Stimulated activated effector memory CD8-positive, alpha-beta T cell treated with anti-CD3 and anti-CD28 coated beads, Interleukin-12 subunit alpha, Interleukin-12 subunit beta, amount 100 ng/mL, for 72 hours (primary cell): Measurements from ENCODE around the gene COL23A1.

ENCODE experiments used
- ATAC-seq: fragments of 150-1000 bp; cut with Tn5 transposase; 2 replicates; pipeline ENCODE4 v1.10.0; 2021
- DNase-seq, 2 donors: peaks; one replicate each; pipeline ENCODE4 v3.0.0; 2021 to 2022; ENCODE audit warnings: low spot score in 2 of 2
- H3K27ac Mint-ChIP-seq: one replicate; pipeline ENCODE4 v1.8.0; 2022; ENCODE audit warnings: mild to moderate bottlenecking, mixed read lengths
- H3K36me3 Mint-ChIP-seq: one replicate; pipeline ENCODE4 v1.8.0; 2022; ENCODE audit warnings: mild to moderate bottlenecking, mixed read lengths
- H3K4me1 Mint-ChIP-seq: one replicate; pipeline ENCODE4 v1.8.0; 2022; ENCODE audit warnings: mixed read lengths
- H3K4me3 Mint-ChIP-seq: one replicate; pipeline ENCODE4 v1.8.0; 2022; ENCODE audit warnings: mild to moderate bottlenecking, mixed read lengths
- H3K9me3 Mint-ChIP-seq: one replicate; pipeline ENCODE4 v1.8.0; 2022; ENCODE audit warnings: mixed read lengths

COL23A1 gene

GRCh38 chr5:178279026-178279722 lies 311.0 kb downstream of the COL23A1 start:
- H3K4me3 Mint-ChIP-seq, result no peak overlapping the region
- H3K36me3 Mint-ChIP-seq, result no peaks in the 10 kb centered on the region
- H3K9me3 Mint-ChIP-seq, result peaks cover 6% of the 10 kb centered on the region
- H3K27ac Mint-ChIP-seq, result peak overlapping the region; percentile 83
- no peak for ATAC-seq
- no peak for DNase-seq
- H3K4me1 Mint-ChIP-seq, result peaks cover 14% of the 10 kb centered on the region

- Mint-ChIP-seq H3K4me3 (no peak overlapping the region), H3K36me3 (no peaks in the 10 kb centered on the region), H3K4me1 (peaks cover 14% of the 10 kb centered on the region), H3K27ac (no peak overlapping the region), H3K9me3 (peaks cover 4% of the 10 kb centered on the region)
- ATAC-seq (no peak), DNase-seq (no peak)
These were observed 311.7 kb downstream of the COL23A1 start for GRCh38 chr5:178278358-178279023.

- H3K9me3 Mint-ChIP-seq, result no peaks in the 10 kb centered on the region
- ATAC-seq (no peak), DNase-seq (no peak)
- H3K27ac Mint-ChIP-seq, result peak overlapping the region; percentile 59
- no peak overlapping the region for H3K4me3 Mint-ChIP-seq
- no peaks in the 10 kb centered on the region for H3K36me3 Mint-ChIP-seq
- peaks cover 14% of the 10 kb centered on the region for H3K4me1 Mint-ChIP-seq
These were observed 312.3 kb downstream of the COL23A1 start for GRCh38 chr5:178277866-178278265.

- no peak for ATAC-seq
- no peak for DNase-seq
- Mint-ChIP-seq H3K9me3 (no peaks in the 10 kb centered on the region), H3K36me3 (no peaks in the 10 kb centered on the region), H3K4me1 (peaks cover 14% of the 10 kb centered on the region), H3K27ac (peak overlapping the region; percentile 59), H3K4me3 (no peak overlapping the region)
These were observed 312.8 kb downstream of the COL23A1 start for GRCh38 chr5:178277346-178277745.

GRCh38 chr5:178274781-178275537 lies 315.2 kb downstream of the COL23A1 start:
- Mint-ChIP-seq H3K4me1 (peaks cover 9% of the 10 kb centered on the region), H3K9me3 (no peaks in the 10 kb centered on the region), H3K36me3 (no peaks in the 10 kb centered on the region), H3K27ac (peak overlapping the region; percentile 43), H3K4me3 (no peak overlapping the region)
- ATAC-seq (no peak), DNase-seq (no peak)

GRCh38 chr5:178273665-178274541 lies 316.3 kb downstream of the COL23A1 start:
- H3K36me3 Mint-ChIP-seq, result no peaks in the 10 kb centered on the region
- H3K4me3 Mint-ChIP-seq, result no peak overlapping the region
- no peak for DNase-seq
- no peaks in the 10 kb centered on the region for H3K4me1 Mint-ChIP-seq
- no peak for ATAC-seq
- no peaks in the 10 kb centered on the region for H3K9me3 Mint-ChIP-seq
- H3K27ac Mint-ChIP-seq, result no peak overlapping the region

GRCh38 chr5:178273041-178273440 lies 317.2 kb downstream of the COL23A1 start:
- Mint-ChIP-seq H3K9me3 (no peaks in the 10 kb centered on the region), H3K36me3 (no peaks in the 10 kb centered on the region), H3K27ac (no peak overlapping the region)

GRCh38 chr5:178272591-178272990 lies 317.6 kb downstream of the COL23A1 start:
- no peak overlapping the region for H3K27ac Mint-ChIP-seq
- DNase-seq, result no peak
- no peaks in the 10 kb centered on the region for H3K36me3 Mint-ChIP-seq
- H3K4me1 Mint-ChIP-seq, result no peaks in the 10 kb centered on the region
- no peaks in the 10 kb centered on the region for H3K9me3 Mint-ChIP-seq
- ATAC-seq, result no peak
- H3K4me3 Mint-ChIP-seq, result no peak overlapping the region

More at GRCh38 chr5:178273041-178273440, 317.2 kb downstream of the COL23A1 start:
- DNase-seq (no peak), ATAC-seq (no peak)
- Mint-ChIP-seq H3K4me3 (no peak overlapping the region), H3K4me1 (no peaks in the 10 kb centered on the region)

GRCh38 chr5:178271726-178272479 lies 318.3 kb downstream of the COL23A1 start:
- Mint-ChIP-seq H3K36me3 (no peaks in the 10 kb centered on the region), H3K4me3 (no peak overlapping the region), H3K27ac (no peak overlapping the region), H3K4me1 (no peaks in the 10 kb centered on the region), H3K9me3 (no peaks in the 10 kb centered on the region)
- ATAC-seq, result no peak
- no peak for DNase-seq

- ATAC-seq (no peak), DNase-seq (no peak)
- Mint-ChIP-seq H3K4me3 (no peak overlapping the region), H3K27ac (no peak overlapping the region), H3K9me3 (no peaks in the 10 kb centered on the region), H3K36me3 (no peaks in the 10 kb centered on the region), H3K4me1 (no peaks in the 10 kb centered on the region)
These were observed 319.0 kb downstream of the COL23A1 start for GRCh38 chr5:178271231-178271630.

GRCh38 chr5:178269499-178269898 lies 320.7 kb downstream of the COL23A1 start:
- Mint-ChIP-seq H3K9me3 (no peaks in the 10 kb centered on the region), H3K4me1 (no peaks in the 10 kb centered on the region), H3K36me3 (no peaks in the 10 kb centered on the region), H3K4me3 (no peak overlapping the region), H3K27ac (no peak overlapping the region)
- ATAC-seq, result no peak
- no peak for DNase-seq

GRCh38 chr5:178267876-178268275 lies 322.3 kb downstream of the COL23A1 start:
- no peaks in the 10 kb centered on the region for H3K36me3 Mint-ChIP-seq
- no peaks in the 10 kb centered on the region for H3K9me3 Mint-ChIP-seq
- H3K27ac Mint-ChIP-seq, result no peak overlapping the region
- no peak overlapping the region for H3K4me3 Mint-ChIP-seq
- H3K4me1 Mint-ChIP-seq, result no peaks in the 10 kb centered on the region
- no peak for ATAC-seq
- no peak for DNase-seq

- H3K36me3 Mint-ChIP-seq, result no peaks in the 10 kb centered on the region
These were observed 322.9 kb downstream of the COL23A1 start for GRCh38 chr5:178267245-178267644.

GRCh38 chr5:178266581-178266980 lies 323.6 kb downstream of the COL23A1 start:
- Mint-ChIP-seq H3K27ac (no peak overlapping the region), H3K4me1 (no peaks in the 10 kb centered on the region), H3K9me3 (no peaks in the 10 kb centered on the region), H3K4me3 (no peak overlapping the region), H3K36me3 (no peaks in the 10 kb centered on the region)
- no peak for ATAC-seq
- no peak for DNase-seq

More at GRCh38 chr5:178267245-178267644, 322.9 kb downstream of the COL23A1 start:
- no peaks in the 10 kb centered on the region for H3K9me3 Mint-ChIP-seq
- H3K4me1 Mint-ChIP-seq, result no peaks in the 10 kb centered on the region
- no peak for DNase-seq
- ATAC-seq, result no peak
- no peak overlapping the region for H3K27ac Mint-ChIP-seq
- no peak overlapping the region for H3K4me3 Mint-ChIP-seq
